HEK293 (cell line): ENCODE results near the gene ABCC3.

Source experiments
- CTCF ChIA-PET: fragments of 350-600 bp; formaldehyde crosslinking; extraction: SDS; loops from one replicate; lab custom pipeline; 2021; ENCODE audit warnings: antibody characterized with exemption; lab: Yijun Ruan, JAX
- POLR2A ChIA-PET: fragments of 300-600 bp; formaldehyde crosslinking; extraction: SDS; loops from one replicate; lab custom pipeline; 2020; ENCODE audit warnings: antibody characterized with exemption, inconsistent platforms; lab: Yijun Ruan, JAX
- H3K27ac ChIP-seq: fragments of 200-500 bp; sonication (Bioruptor generic); 2 replicates; pipeline ENCODE4 v1.5.1; 2014; ENCODE audit warnings: low read depth, low read length, control low read depth, inconsistent platforms; ENCODE audit errors: extremely low read depth
- H3K36me3 ChIP-seq, 2 experiments: fragments of 200-500 bp in 1 of 2; sonication (Bioruptor generic) in 1 of 2; 1 replicate in 1 of 2; 2 replicates in 1 of 2; pipeline ENCODE4 v1.5.1; 2014 to 2017; ENCODE audit warnings: inconsistent platforms in 2 of 2, low read length in 2 of 2; ENCODE audit not compliant: control insufficient read depth in 2 of 2, insufficient read depth in 1 of 2
- H3K4me1 ChIP-seq: fragments of 200-500 bp; sonication (Bioruptor generic); 2 replicates; pipeline ENCODE4 v1.5.1; 2014; ENCODE audit warnings: mild to moderate bottlenecking, low read length, inconsistent platforms; ENCODE audit not compliant: control insufficient read depth, insufficient read depth
- H3K4me3 ChIP-seq: 2 replicates; pipeline ENCODE4 v1.5.1; 2011; ENCODE audit warnings: low read depth, mild to moderate bottlenecking, control low read depth, low read length, moderate library complexity
- H3K9me3 ChIP-seq: fragments of 200-500 bp; sonication (Bioruptor generic); 2 replicates; pipeline ENCODE4 v1.5.1; 2014; ENCODE audit warnings: low read depth, low read length, inconsistent platforms; ENCODE audit not compliant: control insufficient read depth, insufficient read depth
- EGR2 ChIP-seq: fragments of 450-650 bp; formaldehyde crosslinking; IDR thresholded peaks from 2 replicates; pipeline ENCODE4 v1.5.1; 2016; ENCODE audit warnings: low read depth, missing biosample characterization, missing genetic modification characterization
- GFI1B ChIP-seq: fragments of 450-650 bp; formaldehyde crosslinking; IDR thresholded peaks from 2 replicates; pipeline ENCODE4 v1.5.1; 2016; ENCODE audit warnings: missing biosample characterization, missing genetic modification characterization
- GLI4 ChIP-seq: fragments of 450-650 bp; formaldehyde crosslinking; IDR thresholded peaks from 2 replicates; pipeline ENCODE4 v1.5.1; 2016; ENCODE audit warnings: missing biosample characterization, missing genetic modification characterization
- GLIS1 ChIP-seq: fragments of 450-650 bp; formaldehyde crosslinking; IDR thresholded peaks from 2 replicates; pipeline ENCODE4 v1.5.1; 2016; ENCODE audit warnings: missing biosample characterization, missing genetic modification characterization
- GLIS2 ChIP-seq: fragments of 450-650 bp; formaldehyde crosslinking; IDR thresholded peaks from 2 replicates; pipeline ENCODE4 v1.5.1; 2016; ENCODE audit warnings: missing biosample characterization, missing genetic modification characterization
- KLF1 ChIP-seq: fragments of 450-650 bp; formaldehyde crosslinking; IDR thresholded peaks from 2 replicates; pipeline ENCODE4 v1.5.1; 2016; ENCODE audit warnings: missing biosample characterization, missing genetic modification characterization
- KLF7 ChIP-seq: fragments of 450-650 bp; formaldehyde crosslinking; IDR thresholded peaks from 2 replicates; pipeline ENCODE4 v1.5.1; 2016; ENCODE audit warnings: missing biosample characterization, missing genetic modification characterization, borderline replicate concordance
- MEIS1 ChIP-seq: sonication (generic); formaldehyde crosslinking; IDR thresholded peaks from 2 replicates; pipeline ENCODE4 v1.8.1; 2022; ENCODE audit warnings: missing genetic modification reagents, mild to moderate bottlenecking, borderline replicate concordance
- SP2 ChIP-seq: fragments of 450-650 bp; formaldehyde crosslinking; IDR thresholded peaks from 2 replicates; pipeline ENCODE4 v1.5.1; 2016; ENCODE audit warnings: missing biosample characterization, missing genetic modification characterization
- YY1 ChIP-seq: fragments of 450-650 bp; formaldehyde crosslinking; IDR thresholded peaks from 2 replicates; pipeline ENCODE4 v1.5.1; 2018; ENCODE audit warnings: missing biosample characterization, missing genetic modification characterization
- ZBTB48 ChIP-seq: fragments of 450-650 bp; formaldehyde crosslinking; IDR thresholded peaks from 2 replicates; pipeline ENCODE4 v1.5.1; 2016; ENCODE audit warnings: missing biosample characterization, missing genetic modification characterization
- ZBTB8A ChIP-seq: fragments of 450-650 bp; formaldehyde crosslinking; IDR thresholded peaks from 2 replicates; pipeline ENCODE4 v1.5.1; 2016; ENCODE audit warnings: missing biosample characterization, missing genetic modification characterization
- ZFHX2 ChIP-seq: fragments of 450-650 bp; formaldehyde crosslinking; conservative IDR thresholded peaks from 2 replicates; pipeline ENCODE4 v1.5.1; 2016; ENCODE audit warnings: missing biosample characterization, missing genetic modification characterization
- ZNF19 ChIP-seq: fragments of 450-650 bp; formaldehyde crosslinking; IDR thresholded peaks from 2 replicates; pipeline ENCODE4; 2016; ENCODE audit warnings: missing biosample characterization, missing genetic modification characterization, low read depth
- ZNF433 ChIP-seq: fragments of 450-650 bp; formaldehyde crosslinking; IDR thresholded peaks from 2 replicates; pipeline ENCODE4 v1.5.1; 2016; ENCODE audit warnings: missing biosample characterization, missing genetic modification characterization, low read depth
- ZNF48 ChIP-seq: fragments of 450-650 bp; formaldehyde crosslinking; IDR thresholded peaks from 2 replicates; pipeline ENCODE4 v1.5.1; 2016; ENCODE audit warnings: missing biosample characterization, missing genetic modification characterization
- ZNF585B ChIP-seq: fragments of 450-650 bp; formaldehyde crosslinking; IDR thresholded peaks from 2 replicates; pipeline ENCODE4 v1.5.1; 2016; ENCODE audit warnings: missing biosample characterization, missing genetic modification characterization
- ZNF600 ChIP-seq: fragments of 450-650 bp; formaldehyde crosslinking; IDR thresholded peaks from 2 replicates; pipeline ENCODE4 v1.5.1; 2016; ENCODE audit warnings: missing biosample characterization, missing genetic modification characterization
- ZNF777 ChIP-seq: fragments of 450-650 bp; formaldehyde crosslinking; IDR thresholded peaks from 2 replicates; pipeline ENCODE4 v1.5.1; 2017; ENCODE audit warnings: missing biosample characterization, missing genetic modification characterization, borderline replicate concordance
- TF ChIP-seq, protein P1 (sequence below): fragments of 450-650 bp; formaldehyde crosslinking; IDR thresholded peaks from 2 replicates; pipeline ENCODE4 v1.5.1; 2017; ENCODE audit warnings: missing biosample characterization, missing genetic modification characterization
- TF ChIP-seq, protein P2 (sequence below): fragments of 450-650 bp; formaldehyde crosslinking; IDR thresholded peaks from 2 replicates; pipeline ENCODE4 v1.5.1; 2016; ENCODE audit warnings: missing biosample characterization, missing genetic modification characterization
- TF ChIP-seq, protein P3 (sequence below): fragments of 450-650 bp; formaldehyde crosslinking; IDR thresholded peaks from 2 replicates; pipeline ENCODE4 v1.5.1; 2016; ENCODE audit warnings: missing biosample characterization, missing genetic modification characterization
- TF ChIP-seq, protein P4 (sequence below): fragments of 450-650 bp; formaldehyde crosslinking; IDR thresholded peaks from 2 replicates; pipeline ENCODE4 v1.5.1; 2016; ENCODE audit warnings: missing biosample characterization, missing genetic modification characterization

Gene ABCC3

DNA sequence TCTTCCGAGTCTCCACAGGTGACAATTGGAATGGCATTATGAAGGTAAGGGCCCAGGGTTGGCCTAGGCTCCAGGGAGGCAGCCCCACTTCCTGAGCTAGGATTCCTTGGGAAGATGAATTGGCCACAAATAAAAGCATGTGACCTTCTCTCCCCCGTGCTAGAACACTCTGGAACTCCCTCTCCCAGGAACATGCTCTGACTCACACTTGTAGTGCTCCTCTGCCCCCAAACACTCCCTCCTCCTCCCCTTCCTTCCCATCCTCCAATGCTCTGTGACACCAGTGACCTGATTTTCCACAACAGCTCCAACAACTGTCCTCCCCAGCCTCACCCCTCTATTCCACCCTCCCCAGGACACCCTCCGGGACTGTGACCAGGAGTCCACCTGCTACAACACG lies 16.4 kb upstream of the ABCC3 start (continued):
- TF ChIP-seq GLIS1 = peak; percentile 42; the same call in 1 of the 2 replicates
- peak; percentile 11; the same call in 1 of the 2 replicates for TF ChIP-seq ZNF600 (tag by site-specific recombination)
- TF ChIP-seq, protein P1, sequence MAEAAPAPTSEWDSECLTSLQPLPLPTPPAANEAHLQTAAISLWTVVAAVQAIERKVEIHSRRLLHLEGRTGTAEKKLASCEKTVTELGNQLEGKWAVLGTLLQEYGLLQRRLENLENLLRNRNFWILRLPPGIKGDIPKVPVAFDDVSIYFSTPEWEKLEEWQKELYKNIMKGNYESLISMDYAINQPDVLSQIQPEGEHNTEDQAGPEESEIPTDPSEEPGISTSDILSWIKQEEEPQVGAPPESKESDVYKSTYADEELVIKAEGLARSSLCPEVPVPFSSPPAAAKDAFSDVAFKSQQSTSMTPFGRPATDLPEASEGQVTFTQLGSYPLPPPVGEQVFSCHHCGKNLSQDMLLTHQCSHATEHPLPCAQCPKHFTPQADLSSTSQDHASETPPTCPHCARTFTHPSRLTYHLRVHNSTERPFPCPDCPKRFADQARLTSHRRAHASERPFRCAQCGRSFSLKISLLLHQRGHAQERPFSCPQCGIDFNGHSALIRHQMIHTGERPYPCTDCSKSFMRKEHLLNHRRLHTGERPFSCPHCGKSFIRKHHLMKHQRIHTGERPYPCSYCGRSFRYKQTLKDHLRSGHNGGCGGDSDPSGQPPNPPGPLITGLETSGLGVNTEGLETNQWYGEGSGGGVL (tag by site-specific recombination) = peak; percentile 47
- TF ChIP-seq, protein P2, sequence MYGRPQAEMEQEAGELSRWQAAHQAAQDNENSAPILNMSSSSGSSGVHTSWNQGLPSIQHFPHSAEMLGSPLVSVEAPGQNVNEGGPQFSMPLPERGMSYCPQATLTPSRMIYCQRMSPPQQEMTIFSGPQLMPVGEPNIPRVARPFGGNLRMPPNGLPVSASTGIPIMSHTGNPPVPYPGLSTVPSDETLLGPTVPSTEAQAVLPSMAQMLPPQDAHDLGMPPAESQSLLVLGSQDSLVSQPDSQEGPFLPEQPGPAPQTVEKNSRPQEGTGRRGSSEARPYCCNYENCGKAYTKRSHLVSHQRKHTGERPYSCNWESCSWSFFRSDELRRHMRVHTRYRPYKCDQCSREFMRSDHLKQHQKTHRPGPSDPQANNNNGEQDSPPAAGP = peak; percentile 59; the same call in 1 of the 2 replicates
- no peak for TF ChIP-seq KLF7 (tag by site-specific recombination)
- no peak for TF ChIP-seq ZBTB48 (tag by site-specific recombination)
- no peak for TF ChIP-seq ZNF433 (tag by site-specific recombination)
- TF ChIP-seq, all 188 proteins: peak for 6

DNA sequence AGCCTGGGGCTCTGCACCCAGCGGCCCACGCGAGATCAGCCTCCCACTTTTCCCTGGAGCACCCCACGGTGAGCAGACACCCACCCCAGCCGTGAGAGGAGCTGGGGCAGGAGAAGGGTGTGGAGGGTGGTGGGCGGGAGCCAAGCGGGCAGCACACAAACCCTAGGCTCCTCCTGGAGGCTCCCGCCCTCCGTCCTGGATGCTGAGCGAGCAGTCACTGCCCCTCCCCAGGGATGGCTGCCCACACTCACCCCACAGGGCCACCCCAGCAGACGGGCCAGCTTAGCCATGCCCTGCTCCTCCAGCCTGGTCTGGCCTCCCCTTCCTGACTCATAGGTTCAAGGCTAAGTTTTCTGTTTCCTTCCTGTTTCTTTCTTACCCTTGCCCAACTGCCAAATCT lies 15.7 kb upstream of the ABCC3 start:
- H3K4me3 ChIP-seq = no peak overlapping the region
- CTCF ChIA-PET = interaction anchor here (0.7 to 2.9 kb wide), 6 partner anchors 9 to 86 kb away, joined by 3 to 14 read pairs (median 4); no protein-coding TSS in a partner anchor

More for the DNA sequence above, 15.7 kb upstream of the ABCC3 start:
- POLR2A ChIA-PET = no interaction called here
- Histone ChIP-seq H3K36me3 (no peaks in the 10 kb centered on the region), H3K27ac (no peak overlapping the region), H3K4me1 (no peaks in the 10 kb centered on the region), H3K9me3 (no peaks in the 10 kb centered on the region)
- TF ChIP-seq ZNF19 (tag by site-specific recombination) = no peak
- TF ChIP-seq, protein P1 (tag by site-specific recombination) = no peak
- no peak for TF ChIP-seq YY1 (tag by site-specific recombination)
- TF ChIP-seq ZBTB8A (tag by site-specific recombination) = no peak
- no peak for TF ChIP-seq GFI1B (tag by site-specific recombination)
- peak; percentile 55; the same call in 1 of the 2 replicates for TF ChIP-seq GLIS2 (tag by site-specific recombination)
- no peak for TF ChIP-seq ZNF777 (tag by site-specific recombination)
- no peak for TF ChIP-seq ZNF585B (tag by site-specific recombination)
- TF ChIP-seq ZNF600 (tag by site-specific recombination) = peak; percentile 65
- peak; percentile 21; the same call in 1 of the 2 replicates for TF ChIP-seq SP2 (tag by site-specific recombination)
- peak; percentile 39; the same call in 1 of the 2 replicates for TF ChIP-seq KLF1 (tag by site-specific recombination)
- no peak for TF ChIP-seq MEIS1 (CRISPR knock-in tag)
- TF ChIP-seq, protein P3, sequence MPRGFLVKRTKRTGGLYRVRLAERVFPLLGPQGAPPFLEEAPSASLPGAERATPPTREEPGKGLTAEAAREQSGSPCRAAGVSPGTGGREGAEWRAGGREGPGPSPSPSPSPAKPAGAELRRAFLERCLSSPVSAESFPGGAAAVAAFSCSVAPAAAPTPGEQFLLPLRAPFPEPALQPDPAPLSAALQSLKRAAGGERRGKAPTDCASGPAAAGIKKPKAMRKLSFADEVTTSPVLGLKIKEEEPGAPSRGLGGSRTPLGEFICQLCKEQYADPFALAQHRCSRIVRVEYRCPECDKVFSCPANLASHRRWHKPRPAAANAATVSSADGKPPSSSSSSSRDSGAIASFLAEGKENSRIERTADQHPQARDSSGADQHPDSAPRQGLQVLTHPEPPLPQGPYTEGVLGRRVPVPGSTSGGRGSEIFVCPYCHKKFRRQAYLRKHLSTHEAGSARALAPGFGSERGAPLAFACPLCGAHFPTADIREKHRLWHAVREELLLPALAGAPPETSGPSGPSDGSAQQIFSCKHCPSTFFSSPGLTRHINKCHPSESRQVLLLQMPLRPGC (tag by site-specific recombination) = no peak
- TF ChIP-seq, protein P4, sequence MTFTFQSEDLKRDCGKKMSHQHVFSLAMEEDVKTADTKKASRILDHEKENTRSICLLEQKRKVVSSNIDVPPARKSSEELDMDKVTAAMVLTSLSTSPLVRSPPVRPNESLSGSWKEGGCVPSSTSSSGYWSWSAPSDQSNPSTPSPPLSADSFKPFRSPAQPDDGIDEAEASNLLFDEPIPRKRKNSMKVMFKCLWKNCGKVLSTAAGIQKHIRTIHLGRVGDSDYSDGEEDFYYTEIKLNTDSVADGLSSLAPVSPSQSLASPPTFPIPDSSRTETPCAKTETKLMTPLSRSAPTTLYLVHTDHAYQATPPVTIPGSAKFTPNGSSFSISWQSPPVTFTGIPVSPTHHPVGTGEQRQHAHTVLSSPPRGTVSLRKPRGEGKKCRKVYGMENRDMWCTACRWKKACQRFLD = no peak
- no peak for TF ChIP-seq ZNF48 (tag by site-specific recombination)
- TF ChIP-seq EGR2 = peak; percentile 96
- peak; percentile 96 for TF ChIP-seq ZFHX2 (tag by site-specific recombination)
- TF ChIP-seq GLI4 = no peak
- no peak for TF ChIP-seq KLF7 (tag by site-specific recombination)
